Epidermal melanocyte (primary cell): ENCODE results near the gene DHRS4.
A peak's percentile ranks its signal among the peaks of the same experiment; 100 is the strongest.
"Not testable (repeated sequence)": the region's sequence is repeated elsewhere in the genome, so short reads cannot be mapped to it uniquely, and the experiment has no call there.

ENCODE experiments used
- DNase-seq: peaks from one replicate; pipeline ENCODE4 v3.0.0; 2011; ENCODE audit warnings: low spot score; ENCODE audit not compliant: insufficient read length

Gene DHRS4

GRCh38 chr14:23981951-23982813 is 28.6 kb downstream of the DHRS4 start:
- not testable (repeated sequence) for DNase-seq

GRCh38 chr14:23984891-23985602 is 31.5 kb downstream of the DHRS4 start:
- peak; percentile 61 for DNase-seq

GRCh38 chr14:23988223-23988606 is 34.6 kb downstream of the DHRS4 start:
- DNase-seq = not testable (repeated sequence)

- DNase-seq = not testable (repeated sequence)
These were observed 35.2 kb downstream of the DHRS4 start, which contains the start of gene DHRS4L2 for GRCh38 chr14:23988607-23989363. TSS of gene DHRS4L2 (plus strand) at chr14:23988929. CDS start at chr14:23988948, 19 bp downstream.

GRCh38 chr14:23989734-23990445 is 36.3 kb downstream of the DHRS4 start:
- DNase-seq = not testable (repeated sequence)

- DNase-seq = not testable (repeated sequence)
These were observed 37.4 kb downstream of the DHRS4 start for GRCh38 chr14:23990961-23991360.

- DNase-seq = not testable (repeated sequence)
These were observed 39.5 kb downstream of the DHRS4 start for GRCh38 chr14:23993042-23993441.

GRCh38 chr14:23996009-23996408 is 42.4 kb downstream of the DHRS4 start:
- not testable (repeated sequence) for DNase-seq

GRCh38 chr14:23996825-23997224 is 43.3 kb downstream of the DHRS4 start:
- not testable (repeated sequence) for DNase-seq

GRCh38 chr14:23999640-24000039 is 46.1 kb downstream of the DHRS4 start:
- not testable (repeated sequence) for DNase-seq

- DNase-seq = not testable (repeated sequence)
These were observed 47.5 kb downstream of the DHRS4 start for GRCh38 chr14:24001078-24001477.

GRCh38 chr14:24001679-24002078 is 48.1 kb downstream of the DHRS4 start:
- not testable (repeated sequence) for DNase-seq

- DNase-seq = not testable (repeated sequence)
These were observed 52.9 kb downstream of the DHRS4 start for GRCh38 chr14:24006471-24006816.

GRCh38 chr14:24006817-24007652 is 53.5 kb downstream of the DHRS4 start:
- DNase-seq = not testable (repeated sequence)

- DNase-seq = no peak
These were observed 57.5 kb downstream of the DHRS4 start for GRCh38 chr14:24011051-24011450.

GRCh38 chr14:24012726-24013273 is 59.2 kb downstream of the DHRS4 start:
- not testable (repeated sequence) for DNase-seq

- DNase-seq = peak; percentile 65
These were observed 60.3 kb downstream of the DHRS4 start for GRCh38 chr14:24013654-24014514.

- not testable (repeated sequence) for DNase-seq
These were observed 62.2 kb downstream of the DHRS4 start for GRCh38 chr14:24015745-24016144.
